HG02970 (cell line): ENCODE measurements around the gene PRKG2.

ENCODE experiments used
- ATAC-seq: cut with Tn5 transposase; IDR thresholded peaks from one replicate; pipeline ENCODE4 v1.9.1; 2021; ENCODE audit warnings: mild to moderate bottlenecking, moderate library complexity, moderate number of reproducible peaks; ENCODE audit not compliant: unreplicated experiment, low FRiP score

PRKG2 gene

DNA sequence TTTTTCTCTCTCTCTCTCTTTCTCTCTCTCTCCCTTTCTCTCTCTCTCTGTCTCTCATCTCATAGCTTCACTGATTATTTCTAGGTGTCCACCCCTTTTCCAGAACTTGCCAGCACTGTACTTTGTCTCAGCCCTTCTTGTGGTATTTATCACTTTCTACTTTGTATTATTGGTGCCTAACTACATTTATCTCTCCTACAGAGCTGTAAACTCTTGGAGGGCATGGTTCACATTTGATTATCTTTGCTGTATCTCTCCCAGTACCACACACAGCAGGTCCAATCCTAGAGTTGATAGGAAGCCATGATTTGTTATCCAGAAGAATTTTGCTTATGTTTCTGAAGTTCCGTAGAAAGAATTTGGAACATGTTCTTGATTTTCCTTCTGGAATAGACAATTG is 5.2 kb upstream of the PRKG2 start:
- ATAC-seq = no peak

GRCh38 chr4:81218206-81218605 is 3.2 kb upstream of the PRKG2 start:
- ATAC-seq = no peak

DNA sequence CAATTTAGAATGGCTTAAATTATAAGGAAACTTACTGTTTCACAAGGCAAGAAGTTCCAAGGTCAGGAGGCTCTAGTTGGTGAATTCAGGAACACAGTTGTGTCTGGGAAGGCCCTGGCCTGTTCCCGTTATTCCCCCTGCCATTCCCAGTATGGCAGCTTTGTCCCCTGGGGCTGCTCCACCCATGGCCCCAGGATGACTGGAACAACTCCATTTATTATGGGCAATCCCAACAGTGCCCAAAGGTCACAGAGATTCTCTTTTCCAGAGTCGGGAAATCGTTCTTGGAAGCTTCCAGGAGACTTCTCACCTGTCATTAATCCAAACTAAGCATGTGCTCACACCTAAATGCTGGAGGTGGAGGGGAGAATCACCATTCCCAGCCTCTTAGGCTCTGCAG is 2.8 kb upstream of the PRKG2 start:
- no peak for ATAC-seq

GRCh38 chr4:81215931-81216330 is 909 bp upstream of the PRKG2 start:
- ATAC-seq = no peak

DNA sequence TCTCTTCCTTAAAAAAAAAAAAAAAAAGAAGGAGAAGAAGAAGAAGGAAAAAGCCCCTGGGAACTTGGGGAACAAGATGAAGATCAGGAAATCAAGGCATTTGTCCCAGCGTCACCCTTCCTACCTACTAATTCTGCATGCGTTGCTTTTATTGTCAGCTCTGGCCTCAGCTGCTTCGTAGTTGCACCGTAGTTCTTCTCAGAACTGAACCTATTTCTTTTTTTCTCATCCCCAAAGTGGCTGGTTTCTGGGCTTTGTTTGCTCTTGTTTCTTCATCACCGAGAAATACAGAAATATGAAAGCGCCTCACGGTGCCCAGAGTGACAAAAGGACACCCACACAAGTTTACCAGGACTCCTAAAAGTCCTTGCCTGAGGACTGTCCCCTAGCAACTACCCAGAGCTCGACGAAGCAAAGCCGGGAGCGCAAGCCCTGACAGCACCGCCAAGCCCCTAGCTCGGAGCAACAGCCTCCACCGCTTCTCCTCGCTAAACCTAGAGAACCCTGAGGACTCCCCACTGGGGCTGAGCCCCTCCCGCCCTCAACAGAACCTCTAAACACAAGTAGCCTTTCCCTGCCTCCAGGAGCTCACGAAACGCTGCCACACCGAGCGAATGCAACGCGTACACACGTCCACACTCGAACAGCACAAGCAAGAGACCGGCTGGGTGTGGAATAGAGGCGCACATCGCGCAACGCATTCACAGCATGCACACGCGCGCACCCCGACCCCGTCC is 710 bp downstream of the PRKG2 start:
- no peak for ATAC-seq

DNA sequence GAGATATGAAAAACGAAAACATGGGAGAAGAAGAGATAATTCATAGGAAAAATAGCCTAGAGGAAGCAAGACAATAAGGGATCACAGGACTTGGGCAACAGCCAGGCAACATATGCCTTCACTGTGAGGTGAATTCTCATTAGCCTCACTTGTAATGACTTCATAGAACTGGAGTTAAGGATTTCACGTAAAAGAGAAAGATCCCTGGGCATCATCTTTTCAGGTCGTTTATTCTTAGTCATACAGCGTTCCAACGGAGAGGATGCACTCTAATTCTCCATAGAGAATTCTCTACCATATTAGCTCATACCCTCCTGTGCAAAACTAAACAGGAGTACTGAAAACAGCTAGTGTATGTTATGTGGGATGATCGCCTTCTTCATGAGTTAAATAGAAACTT is 1.4 kb downstream of the PRKG2 start:
- ATAC-seq = no peak

DNA sequence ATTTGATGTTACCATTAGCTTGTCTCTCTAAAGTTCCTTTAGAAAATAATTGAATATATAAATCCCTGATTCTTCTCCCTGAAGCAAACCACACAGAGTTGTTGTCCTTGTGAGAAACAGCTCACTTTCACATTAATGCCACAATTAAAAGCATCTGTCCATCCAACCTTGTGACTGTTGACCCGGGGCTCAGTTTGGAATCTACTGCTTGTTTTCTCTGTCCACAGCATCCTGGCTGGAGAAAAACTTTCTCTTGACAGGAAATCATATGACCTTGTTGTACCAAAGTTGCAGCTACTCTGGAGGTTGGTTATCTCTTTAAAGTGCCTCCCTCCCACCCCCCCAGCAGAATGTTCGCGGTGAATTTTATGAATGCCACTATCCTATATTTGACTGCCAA is 3.1 kb downstream of the PRKG2 start:
- no peak for ATAC-seq

- no peak for ATAC-seq
Observed at GRCh38 chr4:81207828-81208227, 7.2 kb downstream of the PRKG2 start.

GRCh38 chr4:81205302-81205701 is 9.7 kb downstream of the PRKG2 start:
- ATAC-seq = no peak

DNA sequence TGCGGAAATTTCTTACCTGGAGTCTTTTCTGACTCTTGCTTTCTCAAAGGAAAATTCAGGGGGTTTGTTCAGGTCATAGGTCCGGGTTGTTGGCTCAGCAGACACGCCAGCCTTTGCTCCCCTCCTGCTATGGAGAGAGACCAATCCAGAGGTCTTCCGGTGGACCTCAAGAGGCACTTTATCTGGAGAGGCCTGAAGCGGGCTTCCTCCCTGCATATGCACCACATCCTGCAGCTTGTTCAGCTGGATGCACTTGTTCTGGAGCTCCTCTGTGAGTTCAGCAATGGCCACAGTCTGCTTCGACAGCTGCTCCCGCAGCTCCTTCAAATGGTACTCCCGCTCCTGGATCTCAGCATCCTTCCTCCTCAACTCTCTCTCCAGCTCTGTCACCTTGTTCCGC is 10.5 kb downstream of the PRKG2 start:
- ATAC-seq = no peak

GRCh38 chr4:81199831-81200230 is 15.2 kb downstream of the PRKG2 start:
- ATAC-seq = no peak

DNA sequence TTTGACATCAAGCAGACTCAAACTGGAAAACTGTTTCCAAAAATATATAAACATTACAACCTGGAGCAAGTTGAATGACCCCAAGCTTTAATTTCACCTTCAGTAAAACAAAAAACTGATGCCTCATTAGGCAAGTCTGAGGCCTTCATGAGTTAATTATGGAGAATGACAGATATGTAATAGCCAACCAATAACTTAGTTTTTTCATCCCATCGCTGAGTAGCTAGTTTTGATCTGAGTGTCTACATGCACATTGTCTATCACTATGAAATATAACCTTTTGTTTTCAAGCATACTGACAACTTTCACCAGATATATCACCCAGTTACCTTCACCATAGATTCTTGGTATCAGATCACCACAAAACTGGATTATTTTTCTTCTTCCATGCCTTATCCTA is 16.4 kb downstream of the PRKG2 start:
- ATAC-seq = no peak

GRCh38 chr4:81197864-81198524 is 17.0 kb downstream of the PRKG2 start:
- ATAC-seq = no peak

- no peak for ATAC-seq
Observed at GRCh38 chr4:81196126-81196650, 18.8 kb downstream of the PRKG2 start.

- no peak for ATAC-seq
Observed at GRCh38 chr4:81195475-81195874, 19.5 kb downstream of the PRKG2 start.

GRCh38 chr4:81194286-81194685 is 20.7 kb downstream of the PRKG2 start:
- no peak for ATAC-seq

DNA sequence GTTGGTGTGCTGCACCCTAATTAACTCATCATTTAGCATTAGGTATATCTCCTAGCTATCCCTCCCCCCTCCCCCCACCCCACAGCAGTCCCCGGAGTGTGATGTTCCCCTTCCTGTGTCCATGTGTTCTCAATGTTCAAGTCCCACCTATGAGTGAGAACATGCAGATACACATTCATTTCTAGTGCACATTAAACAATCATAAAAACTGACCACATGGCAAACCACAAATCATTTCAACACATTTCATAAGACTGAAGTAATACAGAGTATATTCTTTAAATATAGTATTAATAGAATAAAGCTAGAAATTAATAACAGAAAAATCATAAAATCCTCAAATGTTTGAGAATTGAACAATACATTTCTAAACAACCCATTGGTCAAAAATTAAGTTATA is 34.1 kb downstream of the PRKG2 start:
- ATAC-seq = no peak

- no peak for ATAC-seq
Observed at GRCh38 chr4:81179326-81179725, 35.7 kb downstream of the PRKG2 start.

DNA sequence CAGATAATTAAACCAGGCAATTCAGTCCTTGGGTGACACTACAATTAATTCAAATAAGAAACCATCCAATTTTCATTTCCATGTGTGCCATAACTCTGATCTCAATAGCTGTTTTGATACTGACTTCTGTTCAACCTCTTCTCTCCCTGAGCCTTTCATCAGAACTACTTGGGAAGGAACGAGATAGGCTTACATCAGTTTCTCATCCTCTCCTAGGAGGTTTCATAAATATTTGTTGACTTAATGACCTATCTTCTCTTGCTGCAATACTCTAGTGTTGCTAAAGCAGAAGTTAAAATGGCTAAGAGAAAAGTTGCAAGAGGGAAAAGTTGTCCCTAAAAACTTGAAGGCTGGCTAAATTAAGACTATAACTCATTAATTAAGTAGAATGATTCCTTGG is 41.8 kb downstream of the PRKG2 start:
- no peak for ATAC-seq

DNA sequence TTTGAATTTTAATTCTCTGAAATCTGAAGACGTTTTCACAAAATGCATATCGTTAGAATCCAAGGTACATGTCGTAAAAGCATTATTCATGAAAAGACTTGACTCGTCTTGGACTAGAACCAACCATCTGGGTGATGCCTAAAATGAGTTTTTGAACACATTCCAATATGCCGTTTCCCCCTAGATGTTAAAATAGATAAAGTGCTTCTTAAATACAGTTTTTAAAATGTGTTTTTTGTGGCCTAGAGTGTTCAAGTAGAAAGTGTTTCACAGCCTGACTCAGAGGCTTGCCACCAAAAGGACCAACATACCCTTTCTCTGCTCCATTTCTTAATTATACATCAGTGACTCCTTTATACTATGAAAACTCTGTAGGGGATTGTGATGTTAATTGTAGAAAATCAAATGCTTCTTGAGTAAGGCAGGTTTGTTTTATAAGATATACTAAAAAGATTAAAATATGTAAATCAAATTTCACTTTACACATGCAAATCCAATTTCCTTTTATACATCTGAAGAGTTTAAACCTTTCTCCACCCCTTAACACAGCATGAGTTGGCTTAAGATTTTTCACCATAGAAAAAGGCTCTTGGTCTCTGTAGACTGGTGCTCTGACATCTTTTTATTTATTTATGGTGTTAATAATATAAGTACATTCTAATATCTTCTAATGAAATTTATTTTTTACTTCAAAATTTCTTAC is 48.4 kb downstream of the PRKG2 start:
- no peak for ATAC-seq

- no peak for ATAC-seq
Observed at GRCh38 chr4:81165861-81166430, 49.1 kb downstream of the PRKG2 start.
